ELF-1 (cell line): ENCODE measurements around the gene LZTS3.
"Not testable (repeated sequence)": the region's sequence is repeated elsewhere in the genome, so short reads cannot be mapped to it uniquely, and the experiment has no call there.

Experiments used
- DNase-seq: peaks from one replicate; pipeline ENCODE4 v3.0.0-alpha.2; 2016; ENCODE audit warnings: low read depth, low spot score

Gene LZTS3

DNA sequence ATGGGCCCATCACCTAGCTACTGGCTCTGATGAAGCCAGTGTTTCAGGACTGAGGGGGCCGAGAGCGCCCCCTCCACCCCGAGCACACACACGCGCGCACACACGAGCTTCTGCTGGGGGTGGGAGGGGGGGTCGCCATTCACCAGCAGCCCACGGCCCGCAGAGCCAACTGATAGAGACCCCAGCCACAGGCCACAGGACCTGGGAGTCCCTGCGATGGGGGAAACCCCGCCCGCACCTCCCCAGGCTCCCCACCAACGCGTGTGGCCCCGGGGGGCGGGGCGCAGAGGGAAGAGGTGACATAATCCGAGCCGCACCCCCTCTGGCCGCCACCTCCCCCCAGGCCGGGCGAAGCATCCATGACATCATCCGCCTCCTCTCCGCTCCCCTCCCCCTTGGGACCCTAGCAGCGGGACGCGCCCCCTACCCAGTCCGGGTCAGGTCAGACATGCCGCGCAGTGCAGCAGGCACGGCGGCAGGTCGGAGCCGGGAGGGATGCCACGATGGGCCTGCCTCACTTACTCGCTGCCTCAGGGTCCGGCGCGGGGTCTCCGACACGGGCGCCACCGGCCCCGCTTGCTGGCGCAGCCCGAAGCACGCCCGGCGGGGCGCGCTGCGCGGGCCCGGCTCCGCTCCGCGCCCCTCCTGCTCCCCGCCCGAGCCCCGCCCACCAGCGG is at the start of gene LZTS3:
LZTS3 (minus strand) TSS at position 617 of the 677 bp plus-strand sequence. CDS start 6,386 bp downstream, outside the sequence.
- DNase-seq: peak; percentile 75

DNA sequence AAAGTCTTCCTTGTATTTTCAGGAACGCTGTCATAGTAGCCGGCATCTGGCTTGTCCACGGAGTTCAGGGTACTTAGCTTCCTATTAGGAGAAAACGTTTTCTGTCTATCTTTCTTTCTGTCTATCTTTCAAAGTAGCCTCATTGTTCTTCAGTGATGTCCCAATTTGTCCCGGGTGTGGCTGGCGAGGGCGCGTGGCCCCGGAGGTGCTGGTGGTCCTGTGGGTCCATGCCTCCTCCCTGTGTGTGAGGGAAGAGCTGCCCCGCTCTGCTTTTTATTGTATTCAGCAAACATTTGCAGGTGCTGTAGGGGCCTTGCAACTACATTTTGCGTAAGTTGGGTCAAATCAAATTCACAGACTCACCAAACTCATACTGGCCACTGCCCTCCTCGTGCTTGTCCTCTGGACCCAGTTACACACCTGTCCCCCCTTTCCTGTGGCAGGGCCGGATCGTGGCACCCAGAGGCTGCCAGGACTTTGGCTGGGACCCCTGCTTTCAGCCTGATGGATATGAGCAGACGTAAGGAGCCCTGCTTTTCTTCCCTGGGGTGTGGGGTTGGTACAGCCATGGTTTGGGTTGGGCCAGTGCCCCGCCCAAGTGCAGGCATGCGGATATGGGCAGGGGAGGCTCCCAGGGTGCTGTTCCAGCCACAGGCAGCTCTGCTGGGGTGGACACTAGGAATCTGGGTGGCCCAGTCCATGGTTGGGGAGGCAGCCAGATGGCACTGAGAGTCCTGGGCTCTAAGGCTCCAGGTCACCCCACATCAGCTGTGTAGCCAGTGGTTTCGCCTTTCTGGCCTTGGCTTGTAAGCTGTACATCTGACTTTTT is 48.3 kb upstream of the LZTS3 start:
- DNase-seq: no peak

DNA sequence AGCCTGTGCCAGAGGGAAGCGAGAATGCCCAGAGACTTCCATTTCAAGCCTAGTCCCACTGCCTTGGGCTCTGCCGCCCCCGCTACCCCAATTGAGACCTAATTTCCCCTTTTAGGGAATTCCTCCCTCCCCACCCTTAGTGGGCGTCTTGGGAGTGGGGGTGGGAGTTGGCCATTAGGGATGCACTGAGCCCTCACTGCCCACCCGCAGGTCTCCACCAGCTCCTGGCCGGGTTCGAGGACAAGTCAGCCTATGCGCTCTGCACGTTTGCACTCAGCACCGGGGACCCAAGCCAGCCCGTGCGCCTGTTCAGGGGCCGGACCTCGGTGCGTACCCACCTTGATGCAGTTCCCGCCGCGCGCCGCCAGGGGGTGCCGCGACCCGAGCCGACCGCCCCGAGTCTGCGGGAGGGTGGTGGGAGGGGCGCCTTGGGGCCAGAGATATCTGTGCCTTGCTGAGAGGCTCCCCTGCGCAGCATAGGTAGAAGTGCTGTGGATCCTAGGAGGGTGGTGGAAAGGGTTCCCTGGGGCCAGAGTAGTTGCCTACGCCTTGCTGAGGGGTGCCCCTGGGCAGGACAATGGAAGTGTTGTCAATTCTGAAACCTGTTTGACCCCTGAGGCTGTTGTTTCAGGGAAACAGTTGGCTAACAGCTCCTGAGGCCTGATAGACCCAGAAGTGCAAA is 45.1 kb upstream of the LZTS3 start:
- peak; percentile 91 for DNase-seq

DNA sequence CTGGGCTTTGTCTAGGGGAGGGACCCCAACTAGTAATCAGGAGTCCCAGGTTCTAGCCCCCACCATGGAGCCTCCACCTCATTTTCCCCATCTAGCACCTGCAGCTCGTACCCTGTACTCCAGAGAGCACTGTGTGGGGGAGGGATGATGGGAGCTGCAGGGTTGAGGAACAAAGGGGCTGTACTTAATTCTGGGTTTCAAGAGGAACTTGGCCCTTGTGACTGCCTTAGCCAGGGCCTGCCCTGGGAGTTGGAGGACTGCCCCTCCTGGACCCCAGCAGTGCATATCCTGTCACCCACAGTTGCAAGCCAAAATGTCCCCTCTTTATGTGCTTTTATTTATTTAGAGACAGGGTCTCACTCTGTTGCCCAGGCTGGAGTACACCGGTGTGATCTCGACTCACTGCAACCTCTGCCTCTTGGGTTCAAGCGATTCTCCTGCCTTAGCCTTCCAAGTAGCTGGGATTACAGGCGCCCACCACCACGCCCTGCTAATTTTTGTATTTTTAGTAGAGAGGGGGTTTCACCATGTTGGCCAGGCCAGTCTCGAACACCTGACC is 42.1 kb upstream of the LZTS3 start:
- DNase-seq: not testable (repeated sequence)

DNA sequence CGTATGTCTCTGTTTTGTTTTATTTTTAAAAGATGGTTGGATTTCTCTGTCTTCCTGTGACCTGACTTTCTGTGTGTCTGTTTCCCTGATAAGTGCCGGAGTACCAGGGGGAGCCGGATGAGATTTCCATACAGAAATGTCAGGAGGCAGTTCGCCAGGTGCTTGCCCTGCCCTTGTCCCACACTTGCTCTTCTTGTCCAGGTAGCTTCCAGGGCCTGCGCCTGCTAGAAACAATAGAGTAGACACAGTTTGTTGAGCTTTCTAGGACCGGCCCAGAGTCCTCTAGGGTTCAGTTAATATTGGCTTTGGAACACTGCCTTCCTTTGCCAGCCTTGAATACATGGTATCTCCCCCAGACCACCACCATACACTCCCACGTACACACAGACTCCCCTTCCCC is 39.9 kb upstream of the LZTS3 start:
- DNase-seq: no peak

DNA sequence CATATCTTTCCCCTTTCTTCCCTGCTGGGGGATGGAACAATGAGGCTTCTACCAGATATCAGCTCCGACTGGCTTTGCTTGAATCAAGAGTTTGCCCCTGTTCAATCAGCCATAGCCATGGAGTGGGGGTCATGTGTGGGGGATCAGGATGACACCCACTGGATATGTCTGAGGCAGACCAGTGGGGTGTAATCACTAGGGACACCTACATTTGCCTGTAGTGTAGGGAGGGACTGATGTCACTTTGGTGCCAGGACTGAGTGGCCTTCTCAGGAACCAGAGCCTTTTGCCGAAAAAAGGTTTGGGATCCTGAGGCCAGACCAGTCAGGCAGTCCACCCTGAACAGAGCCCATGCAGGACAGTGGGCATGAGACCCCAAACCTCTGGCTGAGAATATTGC is 37.0 kb upstream of the LZTS3 start:
- no peak for DNase-seq

DNA sequence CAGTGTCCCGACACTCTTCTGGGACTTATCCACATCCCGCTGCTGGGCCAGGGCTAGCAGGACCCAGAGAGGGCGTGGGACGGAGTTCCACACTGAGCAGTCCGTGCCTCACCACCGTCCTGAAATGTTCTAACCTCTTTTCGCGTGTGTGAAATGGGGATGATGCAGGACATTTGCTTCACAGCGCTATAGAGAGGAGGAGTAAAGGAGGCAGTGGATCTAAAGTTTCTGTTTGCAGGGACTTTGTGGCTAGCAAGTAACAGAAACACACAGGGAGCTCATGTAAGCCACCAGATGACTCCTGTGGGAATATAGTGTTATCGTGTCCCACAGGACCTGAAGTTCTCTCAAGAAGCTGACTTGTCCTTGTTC is 36.6 kb upstream of the LZTS3 start:
- no peak for DNase-seq

DNA sequence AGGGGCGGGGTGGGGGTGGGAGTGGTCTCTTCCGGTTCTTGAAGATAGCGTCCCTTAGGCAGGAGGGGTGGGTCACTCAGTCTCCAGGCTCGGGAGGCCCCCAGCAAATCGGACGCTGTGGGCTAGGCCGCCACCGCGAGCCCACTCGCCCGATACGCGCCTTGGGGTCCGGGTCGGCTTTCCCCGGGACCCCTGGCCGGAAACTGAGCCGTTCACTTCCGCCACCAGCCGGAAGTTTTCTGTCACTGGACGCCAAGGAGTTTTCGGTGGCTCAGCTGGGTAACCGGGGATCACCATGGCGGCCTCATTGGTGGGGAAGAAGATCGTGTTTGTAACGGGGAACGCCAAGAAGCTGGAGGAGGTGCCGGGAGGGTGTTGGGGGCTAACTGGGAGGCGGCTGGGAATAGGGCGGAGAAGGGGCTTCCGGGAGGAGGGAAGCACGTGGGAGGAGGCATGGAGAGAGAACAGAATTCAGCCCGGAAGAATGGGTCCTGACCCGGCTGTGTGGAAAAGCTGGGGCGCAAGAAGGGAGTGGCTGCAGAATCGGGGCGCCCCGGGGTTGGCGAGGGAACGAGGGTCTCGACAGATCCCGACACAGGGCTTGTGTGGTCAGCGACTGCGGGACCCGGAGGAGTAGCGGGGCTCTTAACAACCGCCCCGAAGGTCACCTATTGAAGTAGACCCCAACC is 36.1 kb upstream of the LZTS3 start, which contains the start of gene ITPA:
ITPA (plus strand) TSS at position 242 of the 689 bp plus-strand sequence; CDS start at position 296, 54 bp downstream.
- peak; percentile 61 for DNase-seq

DNA sequence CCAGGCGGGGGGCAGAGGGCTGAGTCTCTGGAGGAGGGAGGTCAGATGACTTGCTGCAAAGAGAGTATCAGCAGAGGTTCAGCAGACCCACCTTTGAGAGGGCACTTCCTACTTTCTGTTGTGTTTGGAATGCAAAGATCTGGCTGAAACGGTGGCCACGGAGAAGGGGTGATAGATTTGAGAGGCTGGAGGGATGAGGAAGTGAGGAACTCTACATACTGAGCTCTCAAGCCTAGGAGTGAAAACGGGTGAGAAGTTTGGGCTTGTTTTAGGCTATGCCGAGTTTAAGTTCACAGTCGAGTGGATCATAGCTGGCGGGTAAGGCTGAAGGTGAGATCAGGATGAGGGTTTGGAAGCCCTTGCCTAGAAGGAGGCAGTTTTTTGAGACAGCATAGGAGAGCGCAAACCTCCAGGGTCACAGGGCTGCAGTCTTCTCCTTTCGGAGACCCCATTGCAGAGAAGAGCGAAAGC is 35.5 kb upstream of the LZTS3 start:
- peak; percentile 21 for DNase-seq

DNA sequence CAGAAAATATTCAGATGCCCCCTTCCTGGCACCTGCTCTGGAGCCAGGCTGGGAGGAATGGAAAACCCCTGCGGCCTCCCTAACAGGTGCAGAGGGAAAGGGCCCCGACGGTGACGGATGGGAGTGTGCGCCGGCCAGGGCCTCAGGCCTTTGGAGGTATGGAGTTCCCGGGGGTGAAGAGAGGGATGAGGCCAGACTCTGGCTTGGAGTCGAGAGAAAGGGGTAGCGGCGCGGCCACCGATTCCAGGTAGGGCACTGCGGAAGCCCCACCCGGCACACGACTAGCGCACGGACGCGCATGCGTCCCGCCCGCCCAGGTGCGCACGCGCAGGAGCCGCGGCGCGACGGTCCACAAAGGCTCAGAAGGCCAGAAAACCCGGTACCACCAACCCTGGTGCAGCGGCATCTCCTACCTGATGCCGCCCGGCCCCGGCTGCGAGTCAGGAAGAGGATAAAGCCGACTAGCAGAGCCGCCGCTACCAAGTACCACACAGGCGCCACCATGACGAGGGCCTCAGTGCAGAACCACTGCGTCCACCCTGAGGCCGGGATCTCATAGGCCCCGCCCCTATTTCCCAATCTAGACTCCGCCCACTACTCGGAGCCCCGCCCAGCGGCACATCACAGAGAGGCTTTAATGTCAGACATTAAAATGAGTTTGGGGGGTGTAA is 30.9 kb upstream of the LZTS3 start, which contains the start of gene DDRGK1:
DDRGK1 (minus strand) TSS at position 559 of the 671 bp plus-strand sequence; CDS start at position 504, 55 bp downstream.
- DNase-seq: peak; percentile 91

DNA sequence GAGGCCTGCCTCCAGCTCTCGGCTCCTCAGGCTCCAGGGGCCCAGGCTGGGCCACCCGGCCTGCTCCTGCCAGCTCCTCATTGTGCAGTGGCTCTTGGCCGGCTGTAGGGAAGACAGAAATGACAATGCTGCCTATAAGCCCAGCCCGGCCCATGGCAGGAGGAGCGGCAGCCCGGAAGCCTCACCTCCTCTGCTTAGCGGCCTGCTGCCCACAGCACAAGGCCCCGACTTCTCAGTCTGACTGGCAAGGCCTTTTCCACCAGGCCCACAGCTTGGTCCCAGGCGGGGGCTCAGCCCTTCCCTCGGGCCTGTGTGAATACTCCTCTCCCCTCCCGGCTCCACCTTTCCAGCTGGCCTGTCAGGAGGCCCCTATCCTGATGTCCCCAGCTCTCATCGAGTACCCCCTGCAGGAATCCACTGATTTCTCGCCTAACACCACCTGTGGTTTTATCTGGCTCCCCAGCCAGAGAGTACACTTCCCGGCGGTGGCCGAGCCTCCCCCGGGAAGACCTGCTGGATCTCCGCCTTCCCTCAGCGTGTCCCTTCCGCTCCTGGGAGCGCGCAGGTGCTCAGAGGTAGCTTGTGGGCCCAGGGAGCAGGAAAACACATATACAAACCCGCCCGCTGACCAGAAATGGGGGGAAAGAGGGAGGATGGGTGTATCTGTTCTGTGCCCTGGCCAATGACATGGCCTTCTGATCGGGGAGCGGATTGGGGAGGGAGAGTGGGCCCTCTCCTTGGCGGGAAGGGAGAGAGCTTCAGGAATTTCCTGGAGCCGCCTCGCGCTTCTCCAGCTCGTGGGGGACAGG is 30.2 kb upstream of the LZTS3 start:
- DNase-seq: peak; percentile 23

DNA sequence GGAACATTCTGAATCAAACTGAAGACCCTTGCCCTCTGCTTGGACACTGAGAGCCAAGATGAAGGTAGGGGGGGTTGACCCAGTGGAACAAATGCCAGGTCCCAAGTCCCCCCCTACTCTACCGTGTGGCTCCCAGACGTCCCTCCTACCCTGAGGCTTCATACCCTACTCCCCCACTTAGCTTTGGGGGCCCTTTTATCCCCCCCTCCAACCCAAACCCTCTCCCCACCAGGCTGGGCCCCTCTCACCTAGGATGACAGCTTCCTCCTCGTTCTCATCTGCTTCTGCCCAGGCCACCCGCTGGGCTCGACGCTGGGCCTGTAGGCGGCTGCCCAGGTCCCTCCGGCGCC is 29.6 kb upstream of the LZTS3 start:
- no peak for DNase-seq

DNA sequence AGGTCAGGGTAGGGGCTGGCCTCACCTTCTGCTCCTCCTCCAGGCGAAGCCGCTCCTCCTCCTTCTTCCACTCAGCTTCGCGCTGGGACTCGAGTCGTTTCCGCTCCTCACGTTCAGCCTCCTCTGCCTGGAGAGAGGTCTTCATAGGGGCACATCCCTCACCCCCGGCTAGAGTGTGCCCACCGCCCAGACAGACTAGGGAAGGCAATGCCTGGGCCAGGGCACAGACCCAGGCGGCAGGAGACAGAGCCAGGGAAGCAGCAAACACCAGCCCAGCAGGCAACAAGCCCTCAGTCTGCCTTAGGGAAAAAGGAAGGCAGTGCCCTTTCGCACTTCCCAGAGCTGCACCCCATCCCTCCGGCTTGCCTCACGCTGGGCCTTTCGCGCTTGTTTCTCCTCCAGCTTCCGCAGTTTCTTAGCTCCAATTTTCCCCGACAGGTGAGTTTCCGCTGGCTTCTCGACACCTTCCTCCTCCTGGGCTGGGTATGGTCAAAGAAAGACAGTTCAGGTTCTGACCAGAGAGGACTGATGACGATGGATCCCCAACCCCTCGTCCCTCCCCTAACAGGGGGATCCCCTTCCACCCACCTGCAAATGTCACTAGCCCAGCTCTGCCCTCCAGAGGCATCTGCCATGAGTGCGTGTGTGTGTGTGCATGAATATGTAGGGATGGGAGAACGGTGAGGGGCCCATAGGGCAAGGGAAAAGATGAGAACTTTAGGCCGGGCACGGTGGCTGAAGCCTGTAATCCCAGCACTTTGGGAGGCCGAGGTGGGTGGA is 26.8 kb upstream of the LZTS3 start:
- no peak for DNase-seq

DNA sequence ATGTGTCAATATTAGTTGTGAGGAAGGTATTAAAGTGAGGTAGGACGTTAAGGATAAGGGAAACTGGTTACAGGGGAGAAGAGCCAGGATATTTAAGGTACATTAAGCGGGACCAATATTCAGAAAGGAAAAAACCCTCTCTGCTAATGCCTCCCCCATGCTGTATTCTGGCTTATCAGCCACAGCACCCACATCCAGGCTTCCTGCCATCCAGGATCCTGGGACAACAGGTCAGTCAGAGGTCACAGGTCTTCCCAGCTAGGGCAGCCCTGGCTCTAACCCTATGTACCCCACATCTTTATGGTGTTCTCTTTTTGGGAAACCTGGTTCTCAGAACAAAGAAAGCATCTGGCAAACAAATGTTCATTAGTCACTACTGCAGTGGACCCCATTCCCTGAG is 25.9 kb upstream of the LZTS3 start:
- no peak for DNase-seq

DNA sequence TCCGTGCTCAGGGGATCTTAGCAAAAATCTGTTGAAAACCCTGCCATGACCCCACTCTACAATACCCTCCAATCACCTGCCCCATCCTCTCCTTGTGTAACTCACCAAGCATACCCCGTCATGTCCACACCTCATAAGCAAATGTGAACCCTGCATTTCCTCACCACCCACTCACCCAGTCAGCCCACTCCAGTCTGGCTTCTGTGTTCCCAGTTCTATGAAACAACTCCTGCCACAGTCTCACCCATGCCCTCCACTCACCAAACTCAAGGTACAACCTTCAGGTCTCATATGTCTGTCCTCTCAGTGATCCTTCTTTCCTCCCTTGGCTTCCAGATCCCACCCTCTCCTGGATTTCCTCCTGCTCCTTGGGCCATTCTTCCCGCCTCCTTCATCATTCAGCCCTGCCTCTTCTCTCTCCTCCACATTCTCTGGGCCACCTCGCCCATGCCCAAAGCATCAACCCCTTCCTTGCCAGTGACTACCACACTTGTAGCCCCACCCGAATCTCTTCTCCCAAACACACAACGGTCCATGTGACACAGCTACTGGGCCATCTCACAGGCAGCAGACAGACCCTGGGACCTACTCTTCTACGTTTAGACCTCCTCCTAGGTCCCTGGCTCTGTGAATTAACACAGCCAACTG is 22.4 kb upstream of the LZTS3 start:
- no peak for DNase-seq

DNA sequence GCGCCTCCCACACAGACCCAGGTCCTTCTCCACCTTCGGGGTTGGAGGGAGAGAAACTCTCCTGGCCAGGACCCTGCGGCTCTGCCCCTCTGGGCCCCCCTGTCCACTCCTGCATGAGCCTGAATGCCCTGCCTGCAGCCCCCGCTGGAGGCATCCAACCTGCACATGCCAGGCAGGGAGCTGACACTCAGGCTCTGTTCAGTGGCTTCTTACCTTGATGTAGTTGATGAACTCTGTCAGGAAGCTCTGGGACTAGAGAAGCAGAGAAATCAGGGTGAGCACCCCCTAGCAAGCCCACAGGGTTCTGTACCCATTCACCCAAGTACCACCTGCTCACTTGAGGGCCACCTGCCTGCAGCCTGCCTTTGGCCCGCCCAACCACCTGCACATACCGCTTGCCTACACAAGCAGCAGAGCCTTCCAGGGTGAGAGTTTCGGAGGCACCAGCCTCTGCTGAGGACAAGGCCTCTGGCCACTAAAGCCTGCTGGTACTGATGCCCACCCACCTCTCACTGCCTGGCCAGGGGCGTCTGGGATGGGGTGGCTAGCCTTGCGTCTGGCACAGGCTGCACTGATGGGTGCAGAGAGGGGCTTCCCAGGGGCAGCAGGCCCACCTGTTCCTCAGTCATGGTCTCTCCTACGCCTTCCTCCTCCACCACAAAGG is 21.4 kb upstream of the LZTS3 start:
- DNase-seq: no peak

DNA sequence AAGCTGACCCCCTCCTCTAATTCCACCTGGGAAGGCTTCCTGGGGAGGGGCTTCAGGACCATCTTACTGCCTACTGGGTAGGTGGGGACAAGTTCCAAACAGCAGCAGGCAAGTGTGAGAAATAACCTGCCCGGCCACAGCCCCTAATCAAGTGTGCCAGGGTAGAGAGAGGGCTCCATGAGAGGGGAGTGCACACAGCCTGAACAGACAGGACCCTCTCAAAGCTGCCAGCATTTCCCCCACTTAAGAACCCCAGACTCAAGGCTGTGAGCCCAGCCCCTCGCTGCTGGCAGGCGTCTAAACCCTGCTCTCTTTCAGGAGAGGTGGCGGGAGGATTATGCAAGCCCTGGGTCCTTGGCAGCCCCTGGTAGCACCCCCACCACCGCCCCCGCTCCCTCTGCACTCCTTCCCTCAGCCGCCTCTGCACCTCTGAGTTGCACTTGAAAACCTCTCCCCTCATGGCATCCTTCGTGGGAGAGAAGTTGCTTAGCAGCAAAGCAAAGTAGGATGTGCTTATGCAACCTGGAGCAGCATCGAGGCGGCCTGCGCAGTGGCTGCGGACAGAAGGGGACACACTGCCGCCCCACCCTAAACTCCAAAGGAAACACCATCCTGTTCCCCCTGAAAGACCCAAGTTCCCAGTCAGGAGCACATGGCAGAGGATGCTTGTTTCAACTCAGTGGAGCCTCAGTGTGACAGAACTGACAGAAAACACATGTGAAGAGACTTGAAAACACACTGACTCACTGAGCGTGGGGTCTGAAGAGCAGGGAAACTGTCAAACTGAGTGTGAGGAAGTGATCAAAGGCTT is 20.7 kb upstream of the LZTS3 start:
- DNase-seq: no peak
